Upper lobe of right lung (tissue), 1 donor: ENCODE results near the gene TBC1D22A. TPM values are rescaled to one million over a fixed set of nuclear protein-coding genes. Genes with fewer than 3 reads are reported as not detected.

Experiments
- ATAC-seq: fragments of 200-7000 bp; cut with Tn5 transposase; one replicate; pipeline ENCODE4 v1.9.1; 2020; ENCODE audit warnings: mild to moderate bottlenecking, moderate library complexity
- DNase-seq: peaks from one replicate; pipeline ENCODE4 v3.0.0-alpha.2; 2020
- H3K27ac ChIP-seq: fragments of 200-600 bp; one replicate; pipeline ENCODE4 v1.8.0; 2022
- H3K27me3 ChIP-seq: fragments of 200-600 bp; one replicate; pipeline ENCODE4 v1.8.0; 2022; ENCODE audit warnings: mild to moderate bottlenecking
- H3K36me3 ChIP-seq: fragments of 200-600 bp; one replicate; pipeline ENCODE4 v1.8.0; 2022
- H3K4me1 ChIP-seq: fragments of 200-600 bp; one replicate; pipeline ENCODE4 v1.8.0; 2022
- H3K4me3 ChIP-seq: fragments of 200-600 bp; one replicate; pipeline ENCODE4 v1.8.0; 2022; ENCODE audit warnings: mild to moderate bottlenecking
- H3K9me3 ChIP-seq: fragments of 200-600 bp; one replicate; pipeline ENCODE4 v1.8.0; 2022
- CTCF ChIP-seq: fragments of 200-600 bp; IDR thresholded peaks from one replicate; pipeline ENCODE4 v1.8.0; 2022; ENCODE audit warnings: antibody characterized with exemption
- intact Hi-C: fragments of 100-400 bp; cut with DNase I; formaldehyde crosslinking; loops from one replicate; pipeline ENCODE4 v1.11.0; 2022
- total RNA-seq: library from RNA; stranded (reverse); fragmentation: NEBNext Ultra II Directional; extraction: Animal tissue kit (Norgen Biotek cat#: 25700); gene quantifications from one replicate; pipeline ENCODE4 v1.2.1, GENCODE V29; 2021
- donor health status: DM: no; HTN: yes; CAD: no; lungs with severe emphysema.

TBC1D22A gene
- total RNA-seq, 1 donor from 2014 or later: 31.3 TPM

- ATAC-seq: no peak
- DNase-seq: peak; percentile 40
- H3K4me3 ChIP-seq: no peak overlapping the region
- no peaks in the 10 kb centered on the region for H3K36me3 ChIP-seq
- H3K27me3 ChIP-seq: no peaks in the 10 kb centered on the region
- H3K9me3 ChIP-seq: peaks cover 5% of the 10 kb centered on the region
- intact Hi-C loops: no loop called here
- TF ChIP-seq CTCF: no peak
- no peaks in the 10 kb centered on the region for H3K4me1 ChIP-seq
- no peak overlapping the region for H3K27ac ChIP-seq
These were observed 426.0 kb downstream of the TBC1D22A start for GRCh38 chr22:47188261-47189055.

GRCh38 chr22:47189056-47189916 is 426.8 kb downstream of the TBC1D22A start:
- Histone ChIP-seq H3K4me3 (no peak overlapping the region), H3K27me3 (no peaks in the 10 kb centered on the region), H3K9me3 (peaks cover 5% of the 10 kb centered on the region), H3K4me1 (no peaks in the 10 kb centered on the region), H3K36me3 (no peaks in the 10 kb centered on the region), H3K27ac (no peak overlapping the region)
- ATAC-seq (no peak), DNase-seq (peak; percentile 62)
- no peak for TF ChIP-seq CTCF
- intact Hi-C loops: no loop called here

GRCh38 chr22:47190276-47190956 is 428.0 kb downstream of the TBC1D22A start:
- H3K9me3 ChIP-seq: peaks cover under 1% of the 10 kb centered on the region
- DNase-seq (peak; percentile 53), ATAC-seq (no peak)
- intact Hi-C loops: no loop called here
- TF ChIP-seq CTCF: no peak
- no peaks in the 10 kb centered on the region for H3K27me3 ChIP-seq
- no peak overlapping the region for H3K27ac ChIP-seq
- no peaks in the 10 kb centered on the region for H3K36me3 ChIP-seq
- no peak overlapping the region for H3K4me3 ChIP-seq
- no peaks in the 10 kb centered on the region for H3K4me1 ChIP-seq

GRCh38 chr22:47190957-47191670 is 428.7 kb downstream of the TBC1D22A start:
- Histone ChIP-seq H3K4me1 (no peaks in the 10 kb centered on the region), H3K27ac (no peak overlapping the region), H3K4me3 (no peak overlapping the region), H3K36me3 (no peaks in the 10 kb centered on the region), H3K27me3 (no peaks in the 10 kb centered on the region), H3K9me3 (no peaks in the 10 kb centered on the region)
- no peak for ATAC-seq
- TF ChIP-seq CTCF: no peak
- peak; percentile 49 for DNase-seq
- intact Hi-C loops: no loop called here
